Kasumi-1 (cell line): ENCODE results near the gene WDR7.
A peak's percentile ranks its signal among the peaks of the same experiment; 100 is the strongest.

Source experiments
- DNase-seq, 2 experiments: peaks; one replicate each; lab custom pipeline; 2025; lab: John Stamatoyannopoulos, UW

WDR7 gene

GRCh38 chr18:57080479-57080878, 429.3 kb downstream of the WDR7 start:
- no peak for DNase-seq

DNA sequence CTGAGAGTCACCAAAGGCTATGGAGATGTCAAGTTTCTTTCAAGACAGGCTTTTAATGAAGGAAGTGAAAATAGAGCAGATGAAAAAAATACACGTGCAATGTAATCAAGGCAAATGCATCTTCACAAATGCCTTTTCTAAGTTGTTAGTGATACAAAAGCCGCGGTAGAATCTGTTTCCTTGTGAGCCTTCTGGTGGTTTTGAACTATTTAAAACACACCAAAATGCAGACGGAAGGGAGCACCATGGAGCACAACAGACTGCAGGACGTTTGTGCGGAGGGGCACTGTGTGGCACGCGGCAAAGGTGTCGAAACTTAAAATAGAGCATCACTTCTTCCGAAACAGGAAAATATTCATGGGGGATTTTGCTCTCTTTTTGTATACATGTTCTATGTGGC, 430.7 kb downstream of the WDR7 start:
- no peak for DNase-seq

DNA sequence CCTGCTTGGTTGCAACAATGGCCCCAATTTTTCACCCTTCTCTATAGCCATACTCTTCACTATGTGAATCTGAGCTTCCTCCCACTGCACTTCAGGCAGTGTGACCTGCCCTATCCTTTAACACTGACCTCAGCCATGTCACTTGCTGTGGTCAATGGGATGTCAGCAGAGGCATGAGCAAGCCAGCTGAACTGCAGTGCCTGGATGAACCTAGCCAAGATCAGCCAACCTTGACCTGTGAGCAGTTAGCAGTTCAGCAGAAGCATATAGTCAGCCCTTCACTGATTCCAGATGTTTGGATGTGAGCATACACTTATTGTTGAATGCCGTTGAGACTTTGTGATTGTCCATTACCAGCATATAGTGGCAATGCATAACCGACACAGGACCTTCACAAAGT, 432.3 kb downstream of the WDR7 start:
- DNase-seq, result no peak

- peak; percentile 62 to 64 for DNase-seq
Observed at GRCh38 chr18:57084331-57085271, 433.4 kb downstream of the WDR7 start.

DNA sequence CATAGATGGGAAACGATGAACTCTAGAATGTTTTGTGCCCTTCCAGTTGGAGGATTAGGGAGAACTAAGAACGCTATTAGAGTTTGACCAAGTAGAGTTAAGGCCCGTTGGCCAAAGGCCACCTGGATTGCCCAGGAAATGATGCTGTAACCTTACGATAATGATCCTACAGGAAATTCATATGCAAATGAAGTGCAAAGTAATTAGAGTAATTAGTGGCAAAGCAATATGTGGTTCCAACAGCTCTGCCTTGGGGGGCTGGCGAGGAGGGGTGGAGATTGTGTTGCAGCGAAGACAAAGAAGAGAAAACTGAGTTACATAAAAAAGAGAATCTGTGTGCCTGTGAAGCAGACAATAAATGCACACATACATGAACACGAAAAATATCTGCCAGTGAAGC, 434.2 kb downstream of the WDR7 start:
- DNase-seq, result no peak

GRCh38 chr18:57086163-57086562, 435.0 kb downstream of the WDR7 start:
- no peak for DNase-seq
